Right lobe of liver (tissue), 4 donors: ENCODE measurements around the gene SLC36A1.
A peak's percentile ranks its signal among the peaks of the same experiment; 100 is the strongest.

Experiments
- POLR2A ChIP-seq: fragments of 450-650 bp; IDR thresholded peaks from one replicate; pipeline ENCODE4 v1.6.1; 2017; ENCODE audit warnings: antibody characterized with exemption, mild to moderate bottlenecking
- TF ChIP-seq, protein P1 (sequence below), 4 donors: fragments of 200-600 bp in 3 of 4; fragments of 450-650 bp in 1 of 4; IDR thresholded peaks; one replicate each; pipeline versions ENCODE4 v1.5.1 to v1.8.0; 2016 to 2022; ENCODE audit warnings: antibody characterized with exemption in 4 of 4, mild to moderate bottlenecking in 2 of 4
- donor health status: DM: no; HTN: no; CAD: no.
- donor health status: DM: no; HTN: no; CAD: no.
- donor health status: DM: no; HTN: yes; CAD: no.

DNA sequence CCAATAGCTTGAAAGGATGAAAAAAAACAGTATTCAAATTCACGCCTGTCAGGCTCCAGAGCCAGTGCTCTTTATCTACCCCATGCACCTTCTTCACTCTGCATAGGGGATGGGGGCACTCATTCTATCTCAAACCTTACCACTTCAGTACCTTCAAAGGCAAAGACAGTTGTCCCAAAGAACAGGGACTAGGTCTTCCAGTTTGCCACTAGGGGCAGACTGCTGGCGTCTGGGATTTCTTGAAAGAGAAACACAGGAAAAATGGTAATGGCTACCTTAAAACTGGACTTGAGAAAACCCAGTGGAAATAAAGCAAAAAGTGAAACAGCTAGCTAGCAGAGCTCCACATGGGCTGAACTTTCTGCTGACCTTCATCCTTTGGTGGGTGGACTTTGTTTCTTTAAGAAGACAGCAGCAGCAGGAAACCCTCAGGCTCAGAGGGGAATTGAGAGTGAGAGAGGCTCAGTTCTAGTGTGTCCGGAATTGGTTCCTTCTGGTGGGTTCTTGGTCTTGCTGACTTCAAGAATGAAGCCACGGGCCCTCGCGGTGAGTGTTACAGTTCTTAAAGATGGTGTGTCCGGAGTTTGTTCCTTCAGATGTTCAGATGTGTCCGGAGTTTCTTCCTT is 41.0 kb upstream of the SLC36A1 start:
- TF ChIP-seq, protein P1, sequence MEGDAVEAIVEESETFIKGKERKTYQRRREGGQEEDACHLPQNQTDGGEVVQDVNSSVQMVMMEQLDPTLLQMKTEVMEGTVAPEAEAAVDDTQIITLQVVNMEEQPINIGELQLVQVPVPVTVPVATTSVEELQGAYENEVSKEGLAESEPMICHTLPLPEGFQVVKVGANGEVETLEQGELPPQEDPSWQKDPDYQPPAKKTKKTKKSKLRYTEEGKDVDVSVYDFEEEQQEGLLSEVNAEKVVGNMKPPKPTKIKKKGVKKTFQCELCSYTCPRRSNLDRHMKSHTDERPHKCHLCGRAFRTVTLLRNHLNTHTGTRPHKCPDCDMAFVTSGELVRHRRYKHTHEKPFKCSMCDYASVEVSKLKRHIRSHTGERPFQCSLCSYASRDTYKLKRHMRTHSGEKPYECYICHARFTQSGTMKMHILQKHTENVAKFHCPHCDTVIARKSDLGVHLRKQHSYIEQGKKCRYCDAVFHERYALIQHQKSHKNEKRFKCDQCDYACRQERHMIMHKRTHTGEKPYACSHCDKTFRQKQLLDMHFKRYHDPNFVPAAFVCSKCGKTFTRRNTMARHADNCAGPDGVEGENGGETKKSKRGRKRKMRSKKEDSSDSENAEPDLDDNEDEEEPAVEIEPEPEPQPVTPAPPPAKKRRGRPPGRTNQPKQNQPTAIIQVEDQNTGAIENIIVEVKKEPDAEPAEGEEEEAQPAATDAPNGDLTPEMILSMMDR (IDR thresholded peaks at IDR 0.05): peak in 3 of 4 donors; percentile 42 to 55 (median 46)
- no peak for TF ChIP-seq POLR2A
